Measurements from ENCODE around the gene TMEM95. TPM values are rescaled to one million over a fixed set of nuclear protein-coding genes. Genes with fewer than 3 reads are reported as not detected.

The TMEM95 gene
- total and polyA plus RNA-seq, 11 donors: not detected

- no peak for DNase-seq
- Histone ChIP-seq H3K9me3 (no peaks in the 10 kb centered on the region), H3K36me3 (peaks cover 0 to 10% (median 0%) of the 10 kb centered on the region in 9 donors), H3K27me3 (no peaks in the 10 kb centered on the region), H3K4me1 (peaks cover 0 to 33% (median 21%) of the 10 kb centered on the region in 12 donors), H3K4me3 (no peak overlapping the region), H3K27ac (no peak overlapping the region)
- intact Hi-C loops (cut with DNase I): loop anchor here in 9 of 10 donors (2.0 to 10.0 kb wide), 6 partner anchors 63 to 296 kb away; partner anchors contain the start of gene SLC2A4 (in 5 of the 9)
- TF ChIP-seq, protein P1, sequence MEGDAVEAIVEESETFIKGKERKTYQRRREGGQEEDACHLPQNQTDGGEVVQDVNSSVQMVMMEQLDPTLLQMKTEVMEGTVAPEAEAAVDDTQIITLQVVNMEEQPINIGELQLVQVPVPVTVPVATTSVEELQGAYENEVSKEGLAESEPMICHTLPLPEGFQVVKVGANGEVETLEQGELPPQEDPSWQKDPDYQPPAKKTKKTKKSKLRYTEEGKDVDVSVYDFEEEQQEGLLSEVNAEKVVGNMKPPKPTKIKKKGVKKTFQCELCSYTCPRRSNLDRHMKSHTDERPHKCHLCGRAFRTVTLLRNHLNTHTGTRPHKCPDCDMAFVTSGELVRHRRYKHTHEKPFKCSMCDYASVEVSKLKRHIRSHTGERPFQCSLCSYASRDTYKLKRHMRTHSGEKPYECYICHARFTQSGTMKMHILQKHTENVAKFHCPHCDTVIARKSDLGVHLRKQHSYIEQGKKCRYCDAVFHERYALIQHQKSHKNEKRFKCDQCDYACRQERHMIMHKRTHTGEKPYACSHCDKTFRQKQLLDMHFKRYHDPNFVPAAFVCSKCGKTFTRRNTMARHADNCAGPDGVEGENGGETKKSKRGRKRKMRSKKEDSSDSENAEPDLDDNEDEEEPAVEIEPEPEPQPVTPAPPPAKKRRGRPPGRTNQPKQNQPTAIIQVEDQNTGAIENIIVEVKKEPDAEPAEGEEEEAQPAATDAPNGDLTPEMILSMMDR (IDR thresholded peaks at IDR 0.05): no peak
- no peak for TF ChIP-seq POLR2A (IDR thresholded peaks at IDR 0.05)
- ATAC-seq: no peak
- WGBS, 4 donors: 64 to 83% (median 72%) methylated on average over 18 to 19 of the region's 19 CpGs
Measured at GRCh38 chr17:7347630-7348477, 7.1 kb upstream of the TMEM95 start.

GRCh38 chr17:7348478-7349242, 6.3 kb upstream of the TMEM95 start:
- no peak for ATAC-seq
- DNase-seq: peak in 2 of 5 donors; percentile 25 to 31
- peaks cover 0 to 10% (median 0%) of the 10 kb centered on the region in 9 donors for H3K36me3 ChIP-seq
- no peak overlapping the region for H3K4me3 ChIP-seq
- no peaks in the 10 kb centered on the region for H3K9me3 ChIP-seq
- WGBS, 4 donors: 63 to 74% (median 68%) methylated on average over 15 to 19 of the region's 19 CpGs
- H3K4me1 ChIP-seq: peaks cover 0 to 41% (median 27%) of the 10 kb centered on the region in 12 donors
- TF ChIP-seq POLR2A (IDR thresholded peaks at IDR 0.05): no peak
- TF ChIP-seq, protein P1 (IDR thresholded peaks at IDR 0.05): no peak
- intact Hi-C loops (cut with DNase I): loop anchor here in 8 of 10 donors (5.0 to 10.0 kb wide), 5 partner anchors 64 to 296 kb away; partner anchors contain the start of gene SLC2A4 (in 4 of the 8)
- peak overlapping the region in 4 of 12 donors; percentile 97 to 100 (median 99) for H3K27ac ChIP-seq
- no peaks in the 10 kb centered on the region for H3K27me3 ChIP-seq

GRCh38 chr17:7351665-7352502, 3.1 kb upstream of the TMEM95 start, which contains the start of gene KCTD11:
TSS of gene KCTD11 (plus strand) at chr17:7352162.
- intact Hi-C loops (cut with DNase I): loop anchor here in 9 of 10 donors (2.0 to 10.0 kb wide), 18 partner anchors 43 to 333 kb away; partner anchors contain the start of genes POLR2A (in 5 of the 9), MPDU1 (in 3 of the 9), SENP3 (in 3 of the 9) and SLC35G6 (in 3 of the 9)
- H3K27ac ChIP-seq: peak within 1 kb of the TSS; percentile 95 to 100 (median 97)
- peak within 1 kb of the TSS; percentile 49 to 98 (median 87) for H3K4me3 ChIP-seq
- peaks cover 0 to 7% (median 0%) of the 10 kb centered on the region in 9 donors for H3K36me3 ChIP-seq
- DNase-seq (peak; percentile 91 to 95 (median 95)), ATAC-seq (peak; percentile 45 to 81 (median 72))
- peak in 1 of 2 donors; percentile 80 for TF ChIP-seq POLR2A (IDR thresholded peaks at IDR 0.05)
- TF ChIP-seq, protein P1 (IDR thresholded peaks at IDR 0.05): peak in 7 of 12 donors; percentile 31 to 67 (median 49)
- no peaks in the 10 kb centered on the region for H3K27me3 ChIP-seq
- H3K4me1 ChIP-seq: peaks cover 0 to 67% (median 38%) of the 10 kb centered on the region in 12 donors
- H3K9me3 ChIP-seq: no peaks in the 10 kb centered on the region
- 0 to 2% (median 1%) methylated on average over 10 to 91 of the region's 91 CpGs for WGBS, 4 donors

All from heart left ventricle (tissue), 16 donors.